Measurements from ENCODE around the gene HECTD2. TPM values are rescaled to one million over a fixed set of nuclear protein-coding genes. Genes with fewer than 3 reads are reported as not detected.
"Not testable (repeated sequence)": the region's sequence is repeated elsewhere in the genome, so short reads cannot be mapped to it uniquely, and the experiment has no call there.

Gene HECTD2
- polyA plus RNA-seq, 1 experiment: 13.0 TPM

DNA sequence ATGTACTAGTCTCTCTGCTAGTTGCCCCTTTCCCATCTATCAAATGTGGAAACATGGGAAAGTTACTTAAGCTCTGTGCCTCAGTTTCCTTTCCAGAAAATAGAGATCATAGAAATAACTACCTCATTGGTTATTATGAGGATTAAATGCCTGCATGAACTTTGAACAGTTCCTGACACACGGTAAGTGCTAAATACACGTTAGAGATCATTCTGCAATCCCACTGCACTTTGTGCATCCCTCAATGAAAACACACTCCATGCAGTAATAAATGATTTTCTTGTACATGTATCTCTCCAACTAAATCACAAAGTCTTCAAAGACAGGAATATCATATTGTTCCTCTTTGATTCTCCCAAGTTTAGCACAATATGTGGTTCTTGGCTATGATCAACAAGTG is 149.6 kb downstream of the HECTD2 start:
- Histone ChIP-seq H3K27me3 (ENCODE audit: control insufficient read depth, insufficient read depth, low read length) (no peaks in the 10 kb centered on the region), H3K9me3 (ENCODE audit: control insufficient read depth, insufficient read depth, low read length) (no peaks in the 10 kb centered on the region; the same call in 1 of the 2 replicates), H3K4me3 (ENCODE audit: low read depth, low read length) (no peak overlapping the region), H3K27ac (ENCODE audit: low read depth, low read length) (no peak overlapping the region)
- ChIA-PET POLR2A (no interaction called here), CTCF (interaction anchor here (1.0 kb wide), 1 partner anchor 8 kb away, joined by 3 read pairs; no protein-coding TSS in a partner anchor)
- TF ChIP-seq CTCF (IDR thresholded peaks at IDR 0.05; ENCODE audit: low read depth, low read length): no peak
- no peak for DNase-seq (ENCODE audit: low read depth, low spot score)

DNA sequence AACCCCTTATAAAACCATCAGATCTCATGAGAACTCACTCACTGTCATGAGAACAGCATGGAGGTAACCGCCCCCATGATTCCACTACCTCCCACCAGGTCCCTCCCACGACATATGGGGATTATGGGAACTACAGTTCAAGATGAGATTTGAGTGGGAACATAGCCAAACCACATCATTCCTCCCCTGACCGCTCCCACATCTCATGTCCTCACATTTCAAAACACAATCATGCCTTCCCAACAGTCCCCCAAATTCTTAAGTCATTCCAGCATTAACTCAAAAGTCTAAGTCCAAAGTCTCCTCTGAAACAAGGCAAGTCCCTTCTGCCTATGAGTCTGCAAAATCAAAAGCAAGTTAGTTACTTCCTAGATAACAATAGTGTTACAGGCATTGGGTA is 150.7 kb downstream of the HECTD2 start:
- H3K9me3 ChIP-seq (ENCODE audit: control insufficient read depth, insufficient read depth, low read length); H3K4me3 ChIP-seq (ENCODE audit: low read depth, low read length); H3K27ac ChIP-seq (ENCODE audit: low read depth, low read length); POLR2A ChIA-PET; CTCF ChIA-PET; H3K27me3 ChIP-seq (ENCODE audit: control insufficient read depth, insufficient read depth, low read length): not testable (repeated sequence)
- peak; percentile 50 for DNase-seq (ENCODE audit: low read depth, low spot score)

DNA sequence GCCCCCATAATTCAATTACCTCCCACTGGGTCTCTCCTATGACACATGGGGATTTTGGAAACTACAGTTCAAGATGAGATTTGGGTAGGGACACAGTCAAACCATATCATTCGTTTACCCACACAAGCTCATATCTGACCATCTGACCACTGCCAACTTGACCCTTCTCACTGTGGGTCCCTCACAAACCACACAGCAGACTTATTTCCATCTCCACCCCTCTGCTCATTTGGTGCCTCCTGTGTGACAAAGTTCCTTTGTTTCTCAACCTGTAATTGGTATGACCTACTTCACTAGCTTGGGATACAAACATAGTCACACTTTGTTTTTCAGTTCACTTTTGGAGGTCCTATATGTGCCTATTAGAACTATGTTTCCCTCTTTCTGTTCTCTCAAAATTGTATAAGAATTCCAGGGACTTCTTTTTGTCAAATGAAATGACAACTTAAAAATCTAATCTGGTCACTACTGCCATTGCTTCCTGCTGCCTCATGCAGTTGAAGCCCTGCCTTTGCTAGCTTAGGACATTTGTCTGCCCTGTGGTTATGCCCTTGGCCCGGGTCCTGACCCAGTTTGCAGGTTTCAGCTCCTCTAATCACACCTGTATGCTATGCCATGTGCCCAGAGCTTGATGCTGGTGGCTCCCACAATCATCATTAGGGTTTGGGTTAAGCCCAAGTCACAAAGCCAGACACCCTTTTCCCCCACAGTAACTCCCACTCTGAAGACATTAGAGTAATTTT is 152.9 kb downstream of the HECTD2 start:
- Histone ChIP-seq H3K27me3 (ENCODE audit: control insufficient read depth, insufficient read depth, low read length) (no peaks in the 10 kb centered on the region), H3K27ac (ENCODE audit: low read depth, low read length) (no peak overlapping the region), H3K9me3 (ENCODE audit: control insufficient read depth, insufficient read depth, low read length) (no peaks in the 10 kb centered on the region; the same call in 1 of the 2 replicates), H3K4me3 (ENCODE audit: low read depth, low read length) (no peak overlapping the region)
- CTCF ChIA-PET: interaction anchor here (0.9 kb wide), 2 partner anchors 10 to 11 kb away, joined by 3 read pairs; no protein-coding TSS in a partner anchor
- TF ChIP-seq CTCF (IDR thresholded peaks at IDR 0.05; ENCODE audit: low read depth, low read length): no peak
- POLR2A ChIA-PET: no interaction called here
- DNase-seq (ENCODE audit: low read depth, low spot score): no peak

GRCh38 chr10:91564026-91564425 is 153.9 kb downstream of the HECTD2 start:
- ChIA-PET CTCF (interaction anchor here (1.0 kb wide), 1 partner anchor 71 kb away, joined by 3 read pairs; no protein-coding TSS in a partner anchor), POLR2A (no interaction called here)

More at GRCh38 chr10:91564026-91564425, 153.9 kb downstream of the HECTD2 start:
- H3K4me3 ChIP-seq (ENCODE audit: low read depth, low read length): no peak overlapping the region
- H3K27ac ChIP-seq (ENCODE audit: low read depth, low read length): no peak overlapping the region
- no peak for DNase-seq (ENCODE audit: low read depth, low spot score)
- no peaks in the 10 kb centered on the region for H3K27me3 ChIP-seq (ENCODE audit: control insufficient read depth, insufficient read depth, low read length)
- TF ChIP-seq CTCF (IDR thresholded peaks at IDR 0.05; ENCODE audit: low read depth, low read length): no peak
- no peaks in the 10 kb centered on the region; the same call in 1 of the 2 replicates for H3K9me3 ChIP-seq (ENCODE audit: control insufficient read depth, insufficient read depth, low read length)

Small RNAs within 50 kb of the gene (small RNA-seq; reads per million reads assigned to genes)
- gene AL161798.1 (ENCODE audit: insufficient read length, low read depth) (not detected), gene RPS27P1 (ENCODE audit: insufficient read length, low read depth) (not detected)

Other genes starting within 250 kb of the HECTD2 start
- gene PCGF5, start 189.7 kb upstream of the HECTD2 start, polyA plus RNA-seq (2011; rRNA removed): 11.9 and 13.8 TPM in 2 replicates
- 42.2 and 51.1 TPM in 2 replicates for gene PPP1R3C, start 222.7 kb downstream of the HECTD2 start, polyA plus RNA-seq (2011; rRNA removed)

Measured in AG04450 (cell line).